SK-N-MC (cell line): ENCODE measurements around the gene B3GNT9.

Experiments
- EZH2 ChIP-seq: fragments of 200-600 bp; sonication (generic); IDR thresholded peaks from one replicate; pipeline ENCODE4 v1.6.1; 2017; ENCODE audit warnings: antibody characterized with exemption
- POLR2AphosphoS5 ChIP-seq: IDR thresholded peaks from 2 replicates; pipeline ENCODE4 v1.6.1; 2012; ENCODE audit warnings: mild to moderate bottlenecking, low read depth, low read length, borderline replicate concordance

GRCh38 chr16:67129422-67129821 is 21.4 kb downstream of the B3GNT9 start:
- TF ChIP-seq POLR2AphosphoS5 (no peak), EZH2 (no peak)
